PC-3 (cell line): ENCODE measurements around the gene GFAP. TPM values are rescaled to one million over a fixed set of nuclear protein-coding genes. Genes with fewer than 3 reads are reported as not detected.
"Not testable (repeated sequence)": the region's sequence is repeated elsewhere in the genome, so short reads cannot be mapped to it uniquely, and the experiment has no call there.

Experiments used
- ATAC-seq: fragments of 200-7000 bp; cut with Tn5 transposase; 2 replicates; pipeline ENCODE4 v1.9.1; 2020; ENCODE audit warnings: mild to moderate bottlenecking, moderate library complexity
- BruUV-seq: library from RNA; stranded (reverse); fragments of 400-500 nt; replicated peaks from 2 replicates; lab custom pipeline; 2021; lab: Mats Ljungman, UMichigan
- CTCF ChIA-PET: fragments of 300-600 bp; sonication (Branson Sonifier 250); formaldehyde crosslinking; loops from one replicate; lab custom pipeline; 2022; ENCODE audit warnings: antibody characterized with exemption; lab: Charles Lee
- POLR2A ChIA-PET: fragments of 300-600 bp; sonication (Branson Sonifier 250); formaldehyde crosslinking; loops from one replicate; lab custom pipeline; 2022; ENCODE audit warnings: antibody characterized with exemption; ENCODE audit not compliant: unreplicated experiment; lab: Charles Lee
- DNase-seq: peaks from one replicate; pipeline ENCODE4 v3.0.0-alpha.2; 2015
- H2AFZ ChIP-seq: fragments of 300-600 bp; sonication (generic); 2 replicates; pipeline ENCODE4 v1.6.0; 2016; ENCODE audit warnings: antibody characterized with exemption, low read length
- H3F3A ChIP-seq: fragments of 300-600 bp; sonication (generic); one replicate; pipeline ENCODE4 v1.6.0; 2017; ENCODE audit warnings: antibody characterized with exemption, low read length, control low read depth, mild to moderate bottlenecking; ENCODE audit not compliant: unreplicated experiment
- H3K27ac ChIP-seq: fragments of 300-600 bp; sonication (generic); 2 replicates; pipeline ENCODE4 v1.5.1; 2016; ENCODE audit warnings: mild to moderate bottlenecking, low read length
- H3K27me3 ChIP-seq: fragments of 300-600 bp; sonication (generic); 2 replicates; pipeline ENCODE4 v1.6.1; 2016; ENCODE audit warnings: low read length, mixed read lengths
- H3K36me3 ChIP-seq: fragments of 300-600 bp; sonication (generic); 2 replicates; pipeline ENCODE4 v1.6.1; 2016; ENCODE audit warnings: low read depth, mixed run types, low read length, mixed read lengths
- H3K4me1 ChIP-seq: fragments of 300-600 bp; sonication (generic); 2 replicates; pipeline ENCODE4 v1.5.1; 2016; ENCODE audit warnings: low read length; ENCODE audit not compliant: insufficient read depth
- H3K4me2 ChIP-seq: fragments of 300-600 bp; sonication (generic); 2 replicates; pipeline ENCODE4 v1.6.0; 2016; ENCODE audit warnings: low read length
- H3K4me3 ChIP-seq: fragments of 300-600 bp; sonication (generic); 2 replicates; pipeline ENCODE4 v1.5.1; 2016; ENCODE audit warnings: mild to moderate bottlenecking, low read length, mixed read lengths
- H3K79me2 ChIP-seq: fragments of 300-600 bp; sonication (generic); 2 replicates; pipeline ENCODE4 v1.6.1; 2017; ENCODE audit warnings: low read length, mixed read lengths
- H3K9ac ChIP-seq: fragments of 300-600 bp; sonication (generic); 2 replicates; pipeline ENCODE4 v1.6.0; 2016; ENCODE audit warnings: mild to moderate bottlenecking, low read length
- H3K9me2 ChIP-seq: fragments of 300-600 bp; sonication (generic); replicated peaks from 2 replicates; pipeline ENCODE4 v1.6.1; 2016; ENCODE audit warnings: mixed run types, low read length, mixed read lengths
- H3K9me3 ChIP-seq: fragments of 300-600 bp; sonication (generic); 2 replicates; pipeline ENCODE4 v1.6.1; 2016; ENCODE audit warnings: low read length, mixed read lengths
- H4K20me1 ChIP-seq: fragments of 300-600 bp; sonication (generic); 2 replicates; pipeline ENCODE4 v1.6.1; 2016; ENCODE audit warnings: low read length, mixed read lengths
- CTCF ChIP-seq: fragments of 300-600 bp; sonication (generic); conservative IDR thresholded peaks from 2 replicates; pipeline ENCODE4 v1.5.1; 2017; ENCODE audit warnings: antibody characterized with exemption, low read depth, mild to moderate bottlenecking, low read length
- EZH2 ChIP-seq: fragments of 300-600 bp; sonication (generic); IDR thresholded peaks from one replicate; pipeline ENCODE4 v1.6.1; 2017; ENCODE audit warnings: antibody characterized with exemption, mild to moderate bottlenecking, low read length; ENCODE audit not compliant: unreplicated experiment
- EZH2phosphoT487 ChIP-seq: fragments of 300-600 bp; sonication (generic); IDR thresholded peaks from 2 replicates; pipeline ENCODE4 v1.6.1; 2018; ENCODE audit warnings: mild to moderate bottlenecking, antibody characterized with exemption, low read length, borderline replicate concordance
- intact Hi-C: fragments of 100-400 bp; cut with micrococcal nuclease; formaldehyde crosslinking; loops from 2 replicates; pipeline ENCODE4 v1.9.0; 2023
- total RNA-seq: library from RNA; depleted of rRNA; stranded (reverse); fragments of >200 nt; gene quantifications from 2 replicates; pipeline ENCODE4 v1.2.3, GENCODE V29; 2014

Gene GFAP
- total RNA-seq, 1 experiment from 2014 or later = 0.29 TPM

DNA sequence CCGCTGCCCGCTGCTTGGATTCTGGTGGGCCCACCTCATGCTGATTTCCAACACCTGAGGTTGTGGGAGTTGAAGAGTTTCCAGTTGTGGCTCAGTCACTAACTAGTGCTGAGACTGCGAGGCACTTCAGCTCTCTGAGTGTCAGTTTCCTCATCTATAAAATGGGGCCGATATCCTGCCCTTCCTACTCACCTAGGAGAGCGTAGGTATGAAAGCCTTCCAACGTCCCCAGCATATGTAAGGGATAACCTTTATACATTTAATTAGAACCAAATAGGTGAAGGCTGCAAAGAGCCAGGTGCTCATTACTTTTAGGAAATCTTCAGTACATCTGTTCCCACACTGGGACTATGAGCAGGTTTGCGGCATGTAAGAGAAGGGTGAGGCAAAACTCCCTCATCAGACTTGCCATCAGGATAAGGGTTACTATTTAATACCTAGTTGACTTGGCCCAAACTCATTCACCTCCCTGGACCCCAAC, 33.1 kb upstream of the GFAP start:
- Histone ChIP-seq H2AFZ (peak overlapping the region; percentile 69; the same call in 1 of the 2 replicates), H3F3A (no peaks in the 10 kb centered on the region), H3K9me3 (no peaks in the 10 kb centered on the region), H3K4me1 (peaks cover 34% of the 10 kb centered on the region), H3K9me2 (no peaks in the 10 kb centered on the region), H3K27me3 (no peaks in the 10 kb centered on the region), H3K4me2 (peak overlapping the region; percentile 86), H3K9ac (peak overlapping the region; percentile 96), H4K20me1 (peaks cover 17% of the 10 kb centered on the region), H3K36me3 (peaks cover 4% of the 10 kb centered on the region), H3K27ac (peak overlapping the region; percentile 72), H3K4me3 (peak overlapping the region; percentile 87), H3K79me2 (peaks cover 49% of the 10 kb centered on the region)
- POLR2A ChIA-PET = no interaction called here
- BruUV-seq = no TSS peak
- intact Hi-C loops = no loop called here
- ATAC-seq (no peak), DNase-seq (no peak)
- CTCF ChIA-PET = no interaction called here
- TF ChIP-seq EZH2 (no peak), CTCF (no peak), EZH2phosphoT487 (no peak)

DNA sequence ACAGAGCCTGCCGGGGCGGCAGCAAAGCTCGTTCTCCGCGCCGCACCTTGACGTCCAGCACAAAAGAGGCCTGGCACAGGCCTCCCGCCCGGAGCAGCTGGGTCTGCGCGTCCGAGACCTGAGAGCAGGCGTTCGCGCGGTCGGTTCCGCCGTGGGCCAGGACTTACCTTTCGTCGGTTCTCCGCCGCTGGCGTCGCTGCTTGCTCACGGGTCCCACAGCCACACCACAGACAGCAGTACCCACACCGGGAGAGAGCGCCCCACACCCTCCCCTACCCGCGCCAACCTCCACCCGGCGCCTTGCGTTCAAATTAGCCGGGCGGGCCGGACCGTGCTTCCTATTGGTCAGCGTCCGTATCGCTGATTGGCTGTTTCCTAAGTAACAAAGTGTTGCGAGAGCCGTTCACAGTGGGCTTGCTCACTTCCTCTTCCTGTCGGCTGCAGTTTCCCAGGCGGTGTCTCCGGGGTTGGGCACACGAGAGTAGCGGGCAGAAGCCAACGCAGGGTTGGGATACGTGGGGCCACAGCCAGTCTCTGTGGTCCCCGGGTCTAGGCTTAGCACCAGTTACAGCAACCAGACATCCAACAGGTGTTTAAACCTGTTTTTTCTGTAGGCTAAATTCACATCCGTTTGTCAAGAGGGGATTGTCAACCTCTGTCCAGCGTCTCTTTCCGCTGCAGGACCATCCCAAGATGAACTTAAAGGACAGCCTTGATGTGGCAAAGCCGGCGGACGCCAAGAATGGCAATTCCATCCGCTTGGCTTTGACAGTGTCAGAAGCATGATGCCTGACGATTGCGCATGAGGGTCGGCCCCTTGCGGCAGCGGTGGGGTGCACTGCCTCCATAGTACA, 32.4 kb upstream of the GFAP start, which contains the start of gene KIF18B:
TSS of gene KIF18B (minus strand) at position 313 of the 854 bp plus-strand sequence. CDS start 11,429 bp downstream, outside the sequence.
- H3F3A ChIP-seq = no peaks in the 10 kb centered on the region
- TSS peak; percentile 99 for BruUV-seq
- peak; percentile 99 for DNase-seq
- H3K36me3 ChIP-seq = peaks cover 4% of the 10 kb centered on the region
- intact Hi-C loops = loop anchor here (1.0 kb wide), 2 partner anchors 21 to 104 kb away; partner anchors contain the start of genes C1QL1 and DCAKD
- peaks cover 19% of the 10 kb centered on the region for H4K20me1 ChIP-seq
- peak within 1 kb of the TSS; percentile 86 for H3K4me2 ChIP-seq
- H3K79me2 ChIP-seq = peaks cover 55% of the 10 kb centered on the region
- POLR2A ChIA-PET = interaction anchor here (0.6 kb wide), 3 partner anchors 30 to 723 kb away, joined by 6 to 8 read pairs (median 8); no protein-coding TSS in a partner anchor
- H3K4me1 ChIP-seq = peaks cover 36% of the 10 kb centered on the region
- H3K27ac ChIP-seq = peak within 1 kb of the TSS; percentile 72
- peak within 1 kb of the TSS; percentile 96 for H3K9ac ChIP-seq
- H2AFZ ChIP-seq = peak within 1 kb of the TSS; percentile 69
- H3K4me3 ChIP-seq = peak within 1 kb of the TSS; percentile 87
- no peaks in the 10 kb centered on the region for H3K9me2 ChIP-seq
- H3K9me3 ChIP-seq = no peaks in the 10 kb centered on the region
- peak; percentile 97 for ATAC-seq
- CTCF ChIA-PET = interaction anchor here (0.8 kb wide), 1 partner anchor 28 kb away, joined by 4 read pairs; no protein-coding TSS in a partner anchor
- H3K27me3 ChIP-seq = no peaks in the 10 kb centered on the region
- TF ChIP-seq CTCF (peak; percentile 37; the same call in 1 of the 2 replicates), EZH2 (no peak)

DNA sequence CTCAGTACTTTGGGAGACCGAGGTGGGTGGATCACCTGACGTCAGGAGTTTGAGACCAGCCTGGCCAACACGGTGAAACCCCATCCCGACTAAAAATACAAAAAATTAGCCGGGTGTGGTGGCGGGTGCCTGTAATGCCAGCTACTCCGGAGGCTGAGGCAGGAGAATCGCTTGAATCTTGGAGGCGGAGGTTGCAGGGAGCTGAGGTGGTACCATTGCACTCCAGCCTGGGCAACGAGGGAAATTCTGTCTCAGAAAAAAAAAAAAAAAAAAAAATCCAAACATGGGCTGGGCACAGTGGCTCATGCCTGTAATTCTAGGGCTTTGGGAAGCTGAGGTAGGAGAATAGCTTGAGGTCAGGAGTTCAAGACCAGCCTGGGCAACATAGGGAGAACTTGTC, 30.4 kb upstream of the GFAP start:
- H3K36me3 ChIP-seq, intact Hi-C loops, H3K9me3 ChIP-seq, H3K27me3 ChIP-seq, CTCF ChIA-PET, H2AFZ ChIP-seq, H3K27ac ChIP-seq, H3F3A ChIP-seq, BruUV-seq, DNase-seq, ATAC-seq, H3K9me2 ChIP-seq: not testable (repeated sequence)
- H4K20me1 ChIP-seq = peaks cover 30% of the 10 kb centered on the region
- peaks cover 76% of the 10 kb centered on the region for H3K79me2 ChIP-seq
- POLR2A ChIA-PET = interaction anchor here (0.7 kb wide), 1 partner anchor 53 kb away, joined by 19 read pairs; no protein-coding TSS in a partner anchor
- peak overlapping the region; percentile 86 for H3K4me2 ChIP-seq
- H3K9ac ChIP-seq = peak overlapping the region; percentile 96; the same call in 1 of the 2 replicates
- H3K4me1 ChIP-seq = peaks cover 56% of the 10 kb centered on the region
- H3K4me3 ChIP-seq = peak overlapping the region; percentile 87
